ENCODE results near the gene LEUTX. TPM values are rescaled to one million over a fixed set of nuclear protein-coding genes. Genes with fewer than 3 reads are reported as not detected.

LEUTX gene
- total RNA-seq, 1 donor, result not detected

DNA sequence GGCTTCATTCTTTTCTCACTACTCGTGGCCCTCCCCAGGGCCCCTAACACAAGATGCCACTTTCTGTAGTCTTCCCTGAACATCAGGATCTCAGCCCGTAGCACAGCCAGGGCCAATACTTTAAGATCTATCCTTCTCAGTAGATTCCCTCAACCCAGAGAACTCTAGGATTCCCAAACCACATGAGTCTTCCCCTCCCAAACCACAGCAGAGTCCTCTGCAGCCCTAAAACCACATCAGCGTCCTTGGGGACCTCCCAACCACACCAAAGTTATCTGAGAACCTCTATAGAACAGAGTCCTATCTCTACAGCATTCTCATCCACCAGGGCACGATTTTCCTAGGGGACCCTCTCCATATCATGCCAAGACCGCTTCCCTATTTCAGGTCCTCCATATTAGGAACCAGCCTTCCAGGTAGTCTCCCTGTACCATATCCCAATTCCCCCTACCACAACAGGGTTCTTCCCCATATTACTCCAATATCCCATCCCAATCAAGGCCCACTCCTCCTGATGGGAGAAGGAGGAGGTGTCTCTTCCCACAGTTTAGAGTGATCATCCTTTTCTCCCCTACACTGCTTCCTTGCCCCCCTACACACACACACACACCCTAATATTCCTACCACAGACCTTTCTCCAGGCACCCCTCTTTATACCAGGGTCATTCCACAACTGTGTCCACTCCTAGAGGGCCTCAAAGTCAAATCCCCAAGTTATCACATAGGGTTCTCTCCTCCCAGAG is 53.9 kb downstream of the LEUTX start:
- TF ChIP-seq, protein P1, sequence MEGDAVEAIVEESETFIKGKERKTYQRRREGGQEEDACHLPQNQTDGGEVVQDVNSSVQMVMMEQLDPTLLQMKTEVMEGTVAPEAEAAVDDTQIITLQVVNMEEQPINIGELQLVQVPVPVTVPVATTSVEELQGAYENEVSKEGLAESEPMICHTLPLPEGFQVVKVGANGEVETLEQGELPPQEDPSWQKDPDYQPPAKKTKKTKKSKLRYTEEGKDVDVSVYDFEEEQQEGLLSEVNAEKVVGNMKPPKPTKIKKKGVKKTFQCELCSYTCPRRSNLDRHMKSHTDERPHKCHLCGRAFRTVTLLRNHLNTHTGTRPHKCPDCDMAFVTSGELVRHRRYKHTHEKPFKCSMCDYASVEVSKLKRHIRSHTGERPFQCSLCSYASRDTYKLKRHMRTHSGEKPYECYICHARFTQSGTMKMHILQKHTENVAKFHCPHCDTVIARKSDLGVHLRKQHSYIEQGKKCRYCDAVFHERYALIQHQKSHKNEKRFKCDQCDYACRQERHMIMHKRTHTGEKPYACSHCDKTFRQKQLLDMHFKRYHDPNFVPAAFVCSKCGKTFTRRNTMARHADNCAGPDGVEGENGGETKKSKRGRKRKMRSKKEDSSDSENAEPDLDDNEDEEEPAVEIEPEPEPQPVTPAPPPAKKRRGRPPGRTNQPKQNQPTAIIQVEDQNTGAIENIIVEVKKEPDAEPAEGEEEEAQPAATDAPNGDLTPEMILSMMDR (IDR thresholded peaks at IDR 0.05; ENCODE audit: insufficient read depth, low read length), result no peak
- no peak for DNase-seq (ENCODE audit: low read depth)
- peak overlapping the region; percentile 81 for H3K4me3 ChIP-seq (ENCODE audit: low read depth, low read length)

DNA sequence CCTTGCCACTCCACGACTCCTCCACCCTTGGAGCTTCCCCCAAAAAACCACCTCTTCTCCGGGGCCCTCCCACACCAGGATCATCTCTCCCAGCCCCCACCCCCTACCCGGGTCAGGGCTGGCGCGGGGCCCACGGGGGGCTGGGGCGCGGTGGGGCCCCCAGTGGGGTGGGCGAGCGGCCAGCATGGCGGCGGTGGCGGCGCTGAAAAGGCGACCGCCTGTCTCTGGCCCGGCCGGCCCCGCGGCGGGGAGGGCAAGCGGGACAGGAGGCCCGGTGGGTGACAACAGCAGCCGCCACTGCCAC is 54.5 kb downstream of the LEUTX start:
- TF ChIP-seq, protein P1 (IDR thresholded peaks at IDR 0.05; ENCODE audit: insufficient read depth, low read length), result no peak
- H3K4me3 ChIP-seq (ENCODE audit: low read depth, low read length), result peak overlapping the region; percentile 81
- no peak for DNase-seq (ENCODE audit: low read depth)

DNA sequence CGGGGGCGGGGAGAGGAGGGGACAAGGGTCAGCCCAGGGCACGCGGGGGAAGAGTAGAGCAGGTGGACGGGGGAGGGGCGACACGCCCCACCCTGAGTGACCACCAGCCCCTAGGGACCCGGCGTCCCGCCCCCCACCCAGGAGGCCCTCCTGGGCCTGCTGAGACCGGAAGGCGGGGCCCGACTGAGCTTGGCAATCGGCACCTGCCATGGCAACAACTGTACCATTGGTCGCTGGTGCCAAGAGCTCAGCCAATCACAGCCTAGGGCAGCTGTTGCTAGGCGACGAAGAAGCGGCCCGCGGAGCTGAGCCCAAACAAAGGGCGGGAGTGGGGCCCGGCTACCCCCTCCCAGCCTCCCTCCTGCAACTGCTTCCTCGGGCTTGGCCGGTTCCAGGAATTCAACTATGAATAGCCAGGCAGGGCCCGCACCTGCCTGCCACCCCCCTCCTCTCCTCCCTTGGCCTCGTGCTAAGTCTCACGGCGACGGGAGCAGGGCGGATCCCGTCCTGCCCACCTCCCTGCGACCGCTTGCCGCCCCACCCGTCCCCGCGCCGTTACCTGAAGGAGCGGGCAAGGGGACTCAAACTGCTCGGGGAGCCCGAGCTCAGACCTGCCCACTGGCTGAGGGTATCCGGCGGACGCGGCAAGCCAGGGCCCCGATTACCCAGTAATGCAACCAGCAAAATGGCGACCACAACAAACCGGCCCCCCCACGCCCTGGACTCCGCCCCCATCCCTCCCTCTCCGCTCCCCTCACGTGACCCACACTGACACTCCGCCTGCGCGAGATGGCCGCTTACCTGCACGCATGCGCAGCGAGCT is 55.0 kb downstream of the LEUTX start, which contains the start of gene DYRK1B:
TSS of gene DYRK1B (minus strand) at position 699 of the 823 bp plus-strand sequence. CDS start 2,295 bp downstream, outside the sequence.
- TF ChIP-seq, protein P1 (IDR thresholded peaks at IDR 0.05; ENCODE audit: insufficient read depth, low read length), result no peak
- peak within 1 kb of the TSS; percentile 81 for H3K4me3 ChIP-seq (ENCODE audit: low read depth, low read length)
- DNase-seq (ENCODE audit: low read depth), result peak; percentile 97

DNA sequence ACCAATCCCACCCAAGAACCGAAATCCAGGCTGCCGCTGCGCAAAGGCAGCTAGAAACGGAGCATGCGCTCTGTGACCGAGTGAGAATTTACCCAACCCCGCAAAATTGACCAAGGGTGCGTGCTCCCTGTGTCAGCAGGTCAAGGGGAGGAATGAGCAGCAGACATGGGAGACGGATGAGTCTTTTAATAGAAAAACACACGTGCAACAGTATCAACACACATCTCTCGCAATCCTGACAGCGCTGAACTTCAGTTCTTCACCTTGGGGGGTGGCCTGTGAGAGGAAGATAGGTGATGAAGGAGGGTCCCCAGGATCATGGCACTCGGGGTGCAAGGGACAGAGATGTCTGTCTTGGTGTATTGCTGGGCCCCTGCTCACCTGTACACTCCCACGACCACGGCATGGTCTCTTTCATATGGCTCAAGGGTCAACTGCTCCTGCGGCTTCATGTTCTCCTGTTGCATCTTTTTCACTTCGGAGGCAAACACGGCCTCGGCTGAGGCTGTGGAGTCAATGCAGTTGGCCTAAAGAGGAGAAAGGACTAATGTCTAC is 55.7 kb downstream of the LEUTX start:
- peak overlapping the region; percentile 39 for H3K4me3 ChIP-seq (ENCODE audit: low read depth, low read length)
- no peak for DNase-seq (ENCODE audit: low read depth)
- TF ChIP-seq, protein P1 (IDR thresholded peaks at IDR 0.05; ENCODE audit: insufficient read depth, low read length), result no peak

Small RNA genes lying within 50 kb of the gene (small RNA-seq; reads per million reads assigned to genes)
- gene MIR6719, result not detected

Other genes with a start within 250 kb of the LEUTX start
- 1.5 and 3.3 TPM in 2 replicates for gene EID2B, start 246.0 kb upstream of the LEUTX start, total RNA-seq (ENCODE audit: low replicate concordance)
- gene EID2, start 238.7 kb upstream of the LEUTX start, total RNA-seq (ENCODE audit: low replicate concordance), result 3.9 and 5.7 TPM in 2 replicates
- not detected in 2 replicates for gene LGALS13, start 176.3 kb upstream of the LEUTX start, total RNA-seq (ENCODE audit: low replicate concordance)
- not detected in 2 replicates for gene LGALS16, start 122.9 kb upstream of the LEUTX start, total RNA-seq (ENCODE audit: low replicate concordance)
- gene LGALS14, start 74.4 kb upstream of the LEUTX start, total RNA-seq (ENCODE audit: low replicate concordance), result not detected in 2 replicates
- gene CLC, start 40.8 kb upstream of the LEUTX start, total RNA-seq (ENCODE audit: low replicate concordance), result not detected in 2 replicates
- gene DYRK1B, start 55.3 kb downstream of the LEUTX start, total RNA-seq (ENCODE audit: low replicate concordance), result 15.5 and 21.8 TPM in 2 replicates
- 105 and 162 TPM in 2 replicates for gene FBL, start 67.5 kb downstream of the LEUTX start, total RNA-seq (ENCODE audit: low replicate concordance)
- gene FCGBP, start 155.8 kb downstream of the LEUTX start, total RNA-seq (ENCODE audit: low replicate concordance), result under 0.01 and 0.33 TPM in 2 replicates
- 24.2 and 85.2 TPM in 2 replicates for gene PSMC4, start 192.3 kb downstream of the LEUTX start, total RNA-seq (ENCODE audit: low replicate concordance)
- gene ZNF546, start 218.2 kb downstream of the LEUTX start, total RNA-seq (ENCODE audit: low replicate concordance), result 7.1 and 9.7 TPM in 2 replicates

Measured in fibroblast of the aortic adventitia (primary cell).